HG03432 (cell line): ENCODE measurements around the gene PPFIA1.

Experiments
- ATAC-seq: cut with Tn5 transposase; IDR thresholded peaks from one replicate; pipeline ENCODE4 v1.9.1; 2021; ENCODE audit warnings: mild to moderate bottlenecking, moderate library complexity; ENCODE audit not compliant: unreplicated experiment

The PPFIA1 gene

DNA sequence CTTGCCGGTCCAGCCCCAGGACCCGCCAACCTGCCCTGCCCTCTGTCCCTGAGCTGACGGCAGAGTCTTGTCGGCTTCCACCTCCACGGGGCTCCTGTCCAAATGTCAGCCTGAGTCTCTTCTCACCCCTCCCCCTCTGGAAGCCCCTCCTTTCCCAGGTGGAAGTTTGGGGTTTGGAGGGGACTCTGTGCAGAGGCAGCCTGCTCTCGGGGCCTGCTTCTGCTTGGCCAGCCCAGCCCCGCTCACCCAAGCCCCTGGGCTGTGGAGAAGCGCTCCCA, 158.9 kb downstream of the PPFIA1 start:
- no peak for ATAC-seq

DNA sequence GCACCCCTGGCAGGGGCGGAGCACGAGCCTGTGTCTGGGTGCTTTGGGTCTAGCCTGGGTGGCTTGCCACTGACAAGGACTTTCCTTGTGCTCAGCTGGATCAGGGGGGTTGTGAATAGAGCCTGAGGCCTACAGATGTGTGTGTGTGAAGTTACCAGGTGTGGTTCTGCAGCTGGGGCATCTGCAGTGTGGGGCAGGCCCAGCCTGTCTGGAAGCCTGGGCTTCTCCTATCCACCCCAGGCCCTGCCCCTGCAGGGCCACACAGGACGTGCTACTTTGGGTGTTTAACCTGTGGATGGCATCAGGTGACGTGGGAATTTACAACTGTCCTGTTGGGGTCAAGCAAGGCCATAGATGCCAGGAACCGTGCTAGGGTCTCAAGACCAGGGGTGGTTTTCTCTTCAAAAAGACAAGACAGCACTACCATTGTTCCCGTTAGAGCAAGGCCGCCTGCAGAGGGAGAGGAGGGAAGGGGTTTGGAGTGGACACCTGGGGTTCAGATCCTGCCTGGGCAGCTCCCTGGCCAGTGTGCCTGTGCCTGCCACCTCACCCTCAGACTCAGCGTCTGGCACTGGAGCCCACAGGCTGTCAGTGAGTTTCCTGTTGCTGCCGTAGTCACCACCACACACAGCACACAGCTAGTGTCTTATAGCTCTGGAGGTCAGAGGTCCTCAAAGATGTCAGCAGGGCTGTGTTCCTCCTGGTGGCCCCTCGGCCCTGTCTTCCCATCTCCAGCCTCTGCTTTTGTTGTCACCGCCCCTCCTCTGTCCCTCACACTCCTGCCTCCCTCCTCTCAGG, 159.4 kb downstream of the PPFIA1 start:
- ATAC-seq = no peak

DNA sequence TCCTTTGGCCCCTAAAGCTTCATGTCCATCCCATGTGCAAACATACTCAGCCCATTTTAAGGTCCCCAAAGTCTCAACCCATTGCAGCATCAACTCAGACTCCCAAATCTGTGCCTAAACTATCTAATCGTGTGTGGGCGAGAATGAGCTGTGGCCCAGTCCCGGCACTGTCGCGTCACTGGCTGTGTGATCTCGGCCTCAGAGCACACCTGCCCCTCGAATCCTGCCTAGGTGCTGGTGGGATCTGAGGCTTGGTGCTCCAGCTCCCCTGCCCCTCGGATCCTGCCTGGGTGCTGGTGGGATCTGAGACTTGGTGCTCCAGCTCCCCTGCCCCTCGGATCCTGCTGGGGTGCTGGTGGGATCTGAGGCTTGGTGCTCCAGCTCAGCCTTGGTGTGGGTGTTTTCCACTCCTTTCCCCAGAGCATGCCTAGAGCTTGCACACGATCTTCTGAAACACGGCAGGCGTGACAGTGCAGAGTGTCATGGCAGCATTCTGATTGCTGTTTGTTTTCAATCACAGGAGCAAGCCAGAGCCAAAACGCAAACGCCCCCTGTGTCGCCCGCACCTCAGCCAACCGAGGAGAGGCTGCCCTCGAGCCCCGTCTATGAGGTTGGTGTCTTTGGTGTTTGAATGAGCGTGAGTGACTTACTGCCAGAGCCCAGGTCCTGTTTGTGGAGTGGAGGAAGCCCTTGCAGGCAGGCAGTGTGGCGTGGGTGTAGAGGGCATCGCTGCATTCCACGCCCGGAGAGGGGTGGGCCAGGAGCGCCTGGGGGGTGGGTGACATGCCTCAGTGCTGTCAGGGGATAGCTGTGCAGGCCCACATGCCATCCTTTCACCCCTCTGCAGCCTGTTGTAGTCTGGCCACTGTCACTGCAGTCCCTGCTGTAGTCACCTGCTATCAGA, 160.4 kb downstream of the PPFIA1 start:
- ATAC-seq = no peak

DNA sequence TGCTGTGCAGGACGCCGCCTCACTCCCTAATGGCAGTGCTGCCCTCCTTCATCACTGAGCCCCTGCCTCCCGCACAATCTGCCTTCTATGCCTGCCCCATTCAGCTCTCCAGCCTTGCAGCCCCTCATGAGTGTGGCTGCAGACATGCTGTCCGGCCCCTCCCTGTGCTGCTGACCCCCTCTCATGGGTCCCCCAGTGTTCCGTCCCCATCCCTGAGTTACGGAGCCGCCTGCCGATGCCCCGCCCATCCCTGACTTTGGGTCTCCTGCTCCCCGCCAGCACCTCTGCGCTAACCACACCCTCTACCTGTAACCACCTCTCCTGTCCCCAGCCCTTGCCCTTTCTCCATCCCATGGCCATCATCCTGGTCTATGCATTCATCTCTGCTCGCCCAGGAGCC, 161.1 kb downstream of the PPFIA1 start:
- ATAC-seq = no peak

- ATAC-seq = no peak
Measured at GRCh38 chr11:70432065-70432464, 161.6 kb downstream of the PPFIA1 start.

DNA sequence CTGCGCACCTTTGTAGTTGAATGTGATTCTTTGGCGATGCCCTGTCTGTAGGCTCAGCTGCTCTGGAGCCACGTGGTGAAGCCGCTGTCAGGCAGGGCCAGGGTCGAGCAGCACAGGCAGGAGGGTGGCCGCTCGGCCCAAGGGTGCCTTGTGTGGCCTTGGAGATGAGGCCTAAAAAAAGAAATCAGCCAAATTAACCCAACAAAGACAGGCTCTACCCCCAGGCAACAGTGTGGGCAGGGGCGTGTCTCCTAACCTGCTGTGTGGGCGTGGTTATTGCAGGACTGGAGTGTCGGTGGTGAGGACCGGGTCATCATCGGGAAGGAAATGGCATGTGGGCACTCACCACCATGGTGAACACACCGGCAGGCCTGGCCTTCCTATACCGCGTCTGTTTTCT, 162.1 kb downstream of the PPFIA1 start:
- no peak for ATAC-seq

DNA sequence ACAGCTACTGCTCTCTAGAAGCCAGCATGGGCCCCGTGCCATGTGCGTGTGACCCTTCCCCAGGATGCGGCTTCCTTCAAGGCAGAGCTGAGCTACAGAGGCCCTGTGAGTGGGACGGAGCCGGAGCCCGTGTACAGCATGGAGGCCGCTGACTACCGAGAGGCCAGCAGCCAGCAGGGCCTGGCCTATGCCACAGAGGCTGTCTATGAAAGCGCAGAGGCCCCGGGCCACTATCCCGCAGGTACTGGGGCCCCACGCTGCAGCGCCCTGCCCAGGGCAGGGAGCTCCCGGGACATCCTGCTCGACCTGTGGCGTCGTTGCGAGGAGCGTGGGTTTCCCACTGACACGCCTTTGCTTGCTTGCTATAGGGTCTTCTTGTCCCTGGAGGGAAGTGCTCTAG, 162.5 kb downstream of the PPFIA1 start:
- no peak for ATAC-seq

DNA sequence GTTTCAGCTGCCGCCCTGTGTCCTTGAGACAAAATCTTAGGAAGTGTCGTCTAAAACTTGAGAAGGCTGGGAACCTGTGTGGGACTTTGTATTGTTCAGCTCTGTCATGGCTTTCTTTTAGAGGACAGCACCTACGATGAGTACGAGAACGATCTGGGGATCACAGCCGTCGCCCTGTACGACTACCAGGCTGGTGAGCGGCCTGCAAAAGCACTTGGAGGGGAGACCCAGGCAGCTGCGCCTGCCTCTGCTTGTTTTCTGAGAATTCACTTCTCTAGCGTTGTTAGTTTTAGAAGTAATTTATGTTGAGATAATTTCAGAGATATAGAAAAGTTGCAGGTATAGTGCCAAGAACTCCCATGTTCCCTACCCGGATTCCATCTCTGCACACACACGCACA, 163.0 kb downstream of the PPFIA1 start:
- no peak for ATAC-seq
